DMS114 treated with DMSO at 0.1 percent for 48 hours (cell line): ENCODE results near the gene OSBPL3.
"Not testable (repeated sequence)": the region's sequence is repeated elsewhere in the genome, so short reads cannot be mapped to it uniquely, and the experiment has no call there.

Source experiments
- DNase-seq: peaks from one replicate; lab custom pipeline; 2025; ENCODE audit not compliant: unreplicated experiment; lab: John Stamatoyannopoulos, UW

OSBPL3 gene

DNA sequence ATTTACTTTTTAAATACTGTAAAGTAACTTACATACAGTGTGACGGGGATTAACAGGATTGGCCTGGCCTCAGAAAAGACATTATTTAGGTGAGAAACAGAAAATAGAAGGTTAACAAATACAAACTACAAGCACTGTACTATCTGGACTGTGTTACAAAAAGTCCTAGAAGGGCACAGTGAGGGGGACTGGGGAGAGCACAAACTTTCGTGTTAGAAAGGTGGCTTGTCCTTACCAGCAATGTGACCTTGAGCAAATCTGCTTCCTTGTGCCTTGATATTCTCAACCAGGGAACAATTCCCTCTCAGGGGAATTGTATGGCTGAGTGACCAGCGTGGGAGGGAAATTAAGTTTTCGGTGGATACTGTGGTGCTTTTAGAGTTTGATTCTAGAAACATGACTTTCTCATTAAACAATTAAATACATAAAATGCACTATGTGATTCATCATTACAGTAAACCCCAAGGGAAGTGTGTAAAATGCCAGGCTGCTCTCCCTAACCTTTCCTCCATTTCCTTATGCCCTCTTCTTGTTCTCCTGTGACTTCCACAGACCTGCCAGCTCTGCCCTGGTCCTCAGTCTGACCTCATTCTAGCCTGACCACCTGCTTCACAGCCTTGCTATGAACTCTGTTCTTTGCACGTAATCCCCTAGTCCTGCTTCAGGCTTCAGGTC lies 57.7 kb downstream of the OSBPL3 start:
- no peak for DNase-seq

DNA sequence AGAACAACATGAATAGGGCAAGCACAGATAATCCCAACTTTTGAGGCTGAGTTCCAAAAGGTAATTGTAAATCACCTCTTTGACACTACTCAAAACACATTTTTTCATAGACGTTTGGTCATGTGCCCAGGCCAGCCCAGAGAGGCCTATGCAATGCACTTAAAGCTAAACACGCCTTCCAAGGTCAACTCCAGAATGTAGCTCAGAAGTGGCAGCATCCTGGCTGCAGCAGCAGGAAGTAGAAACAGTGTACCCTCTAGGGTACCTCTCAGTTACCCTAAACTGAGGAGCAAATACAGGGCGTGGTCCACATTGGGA lies 58.7 kb downstream of the OSBPL3 start:
- DNase-seq: no peak

DNA sequence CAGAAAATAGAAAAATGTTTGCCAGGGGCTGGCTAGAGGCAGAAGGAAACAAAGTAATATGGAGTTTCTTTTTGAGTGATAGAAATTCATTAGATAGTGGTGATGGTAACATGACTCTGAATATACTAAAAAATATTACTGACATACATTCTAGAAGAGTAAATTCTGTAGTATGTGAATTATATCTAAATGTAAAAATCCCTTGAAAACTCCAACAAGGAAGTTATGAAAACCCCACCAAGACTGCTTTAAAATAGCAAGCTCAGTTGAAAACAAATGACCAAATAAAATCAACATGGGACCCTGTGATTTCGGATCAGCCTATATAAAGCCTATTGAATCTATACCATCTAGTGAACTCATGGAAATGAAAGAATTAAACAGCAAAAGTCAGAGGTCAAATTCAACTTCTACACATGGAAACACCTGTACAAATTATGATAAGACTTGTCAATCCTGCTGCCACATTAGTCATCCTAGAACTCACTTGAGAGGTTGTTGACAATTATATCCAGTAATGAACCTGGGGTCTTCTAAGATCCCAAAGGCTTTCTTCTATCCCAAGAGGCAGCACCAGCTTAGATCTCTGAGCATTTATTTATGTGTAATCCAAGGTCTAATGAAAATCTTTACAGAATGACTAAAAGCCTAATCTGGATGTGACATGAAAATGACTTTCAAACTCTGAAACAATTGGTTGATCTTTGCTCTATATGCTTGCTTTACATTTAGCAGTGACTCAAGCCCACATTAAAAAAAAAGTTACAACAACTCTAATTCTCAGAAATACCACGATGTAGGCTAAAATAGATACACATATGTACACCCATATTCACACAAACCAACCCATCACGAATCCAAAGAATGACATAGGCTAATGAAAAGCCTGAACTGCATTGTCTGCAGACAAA lies 59.3 kb downstream of the OSBPL3 start:
- no peak for DNase-seq

DNA sequence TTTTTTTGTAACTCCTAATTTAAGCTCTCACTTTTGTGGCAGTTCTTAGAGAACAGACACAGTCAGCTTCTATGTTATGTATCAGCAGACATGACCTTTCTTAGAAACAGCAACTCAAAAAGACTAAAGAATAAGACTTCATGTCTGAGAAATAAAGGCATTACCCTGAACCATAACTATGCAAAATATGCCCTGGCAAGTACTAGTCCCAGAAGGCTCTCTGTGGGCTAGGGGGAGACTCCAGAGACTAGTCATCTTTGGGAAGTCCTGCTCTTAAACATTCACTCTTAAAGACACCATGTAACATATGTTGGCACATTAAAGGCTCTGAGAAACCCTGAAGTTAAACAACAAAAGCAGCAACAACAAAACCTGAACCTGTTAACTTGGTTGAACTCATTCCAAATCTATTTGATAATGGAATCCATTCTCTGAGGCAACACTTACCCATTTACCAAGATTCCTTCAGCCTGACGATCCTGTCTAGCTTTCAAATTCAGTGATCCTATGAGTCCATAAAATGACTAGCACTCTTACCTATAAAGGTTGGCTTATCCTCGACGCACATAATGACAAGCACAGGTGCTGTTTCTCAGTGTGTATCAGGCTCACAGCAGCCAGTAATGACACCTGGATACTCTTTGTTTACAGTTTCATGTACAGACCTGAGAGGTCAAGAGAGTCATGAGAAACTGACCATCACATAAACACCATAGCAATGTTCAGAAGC lies 62.3 kb downstream of the OSBPL3 start:
- no peak for DNase-seq

DNA sequence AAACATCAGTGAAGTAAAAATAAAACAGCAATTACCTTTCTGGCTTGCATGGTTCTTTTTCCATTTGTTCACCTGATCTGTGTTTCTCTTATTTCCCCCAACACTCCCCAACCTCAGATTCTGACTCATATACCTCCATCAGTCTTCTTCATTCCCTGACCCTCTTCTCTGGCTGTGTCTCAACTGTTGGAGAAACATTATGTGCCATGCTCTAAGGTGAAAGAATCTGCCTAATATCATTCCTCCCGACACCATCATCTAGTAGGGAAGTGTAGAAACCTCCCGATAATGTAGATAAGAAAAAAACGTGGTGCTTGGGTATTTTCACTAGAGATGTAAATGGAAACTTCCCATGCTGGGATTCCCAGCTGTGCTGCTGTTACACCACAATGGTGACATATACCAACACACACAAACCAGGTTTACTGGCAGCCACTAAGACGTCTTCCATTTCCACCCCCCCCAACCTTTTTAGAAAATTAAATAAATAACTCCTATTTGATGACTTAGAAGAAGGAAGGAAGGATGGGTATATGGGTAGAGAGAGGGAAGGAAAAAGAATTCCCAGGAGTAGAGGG lies 63.4 kb downstream of the OSBPL3 start:
- no peak for DNase-seq

DNA sequence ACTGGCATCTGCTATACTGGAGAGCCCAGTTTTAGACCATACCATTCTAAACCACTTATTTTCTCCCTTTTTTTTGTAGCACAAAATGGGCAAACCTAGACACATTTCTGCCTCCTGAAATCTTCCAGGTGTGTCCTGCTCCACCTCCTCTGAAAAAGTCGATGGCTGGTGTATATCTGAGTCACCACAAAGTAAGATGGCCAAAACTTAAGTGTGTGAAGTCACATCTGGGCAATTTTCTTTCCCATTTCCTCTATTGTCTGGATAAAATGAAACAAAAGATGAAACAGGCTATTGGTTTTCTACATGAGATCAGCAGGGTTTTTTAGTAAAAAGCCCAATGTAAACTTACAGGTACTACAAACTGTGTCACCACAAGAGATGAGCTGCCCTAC lies 65.5 kb downstream of the OSBPL3 start:
- DNase-seq: no peak

DNA sequence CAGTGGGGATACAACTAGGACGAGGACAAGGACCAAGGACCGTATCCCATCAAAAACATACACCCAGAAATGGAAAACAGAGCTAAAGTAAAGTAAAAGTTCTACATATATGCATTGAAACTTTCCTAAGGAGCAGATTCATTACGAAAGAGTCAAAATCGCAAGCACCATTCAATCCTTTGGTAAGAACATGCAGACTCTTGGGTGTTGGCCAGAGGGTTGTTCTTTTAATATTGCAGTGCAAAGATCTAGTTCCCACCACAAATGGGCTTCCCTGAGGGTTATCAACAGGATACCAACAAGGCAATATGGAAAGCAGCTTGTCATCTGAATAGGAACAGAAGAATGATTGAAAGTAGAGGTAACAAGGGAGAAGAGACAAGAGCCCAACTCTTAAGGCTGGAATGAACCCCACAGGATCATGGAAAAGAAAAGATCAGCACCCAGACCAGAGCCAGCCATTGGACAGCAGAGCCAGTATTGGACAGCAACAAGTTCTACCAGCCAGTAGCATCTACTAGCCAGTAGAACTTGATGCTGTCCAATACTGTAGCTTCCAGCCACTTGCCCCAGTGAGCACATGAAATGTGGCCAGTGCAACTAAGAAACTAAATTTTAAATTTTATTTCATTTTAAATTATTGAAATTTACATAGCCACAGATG lies 66.0 kb downstream of the OSBPL3 start:
- no peak for DNase-seq

- no peak for DNase-seq
Measured at GRCh38 chr7:24912874-24913514, 67.0 kb downstream of the OSBPL3 start.

GRCh38 chr7:24912424-24912823 lies 67.6 kb downstream of the OSBPL3 start:
- DNase-seq: no peak

DNA sequence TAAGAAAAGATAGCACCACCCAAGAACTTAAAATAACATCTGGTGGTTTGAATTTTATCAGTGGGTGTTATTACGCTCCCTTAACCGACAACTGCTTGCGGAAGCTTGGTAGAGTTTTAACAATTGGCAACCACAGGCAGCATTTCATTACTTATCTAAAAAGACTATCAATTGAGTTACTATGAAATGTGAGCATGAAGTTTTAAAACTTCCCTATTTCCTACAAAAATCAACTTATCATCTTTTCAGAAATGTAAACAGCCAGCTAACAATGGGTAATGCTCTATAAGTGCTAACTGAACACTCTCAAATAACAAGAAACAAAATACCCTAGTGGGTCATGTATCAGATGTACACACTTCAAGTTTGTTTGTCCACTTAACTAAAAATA lies 68.8 kb downstream of the OSBPL3 start:
- DNase-seq: no peak

GRCh38 chr7:24910551-24911212 lies 69.3 kb downstream of the OSBPL3 start:
- no peak for DNase-seq

- DNase-seq: no peak
Measured at GRCh38 chr7:24908727-24909126, 71.3 kb downstream of the OSBPL3 start.

GRCh38 chr7:24908166-24908565 lies 71.8 kb downstream of the OSBPL3 start:
- DNase-seq: no peak

DNA sequence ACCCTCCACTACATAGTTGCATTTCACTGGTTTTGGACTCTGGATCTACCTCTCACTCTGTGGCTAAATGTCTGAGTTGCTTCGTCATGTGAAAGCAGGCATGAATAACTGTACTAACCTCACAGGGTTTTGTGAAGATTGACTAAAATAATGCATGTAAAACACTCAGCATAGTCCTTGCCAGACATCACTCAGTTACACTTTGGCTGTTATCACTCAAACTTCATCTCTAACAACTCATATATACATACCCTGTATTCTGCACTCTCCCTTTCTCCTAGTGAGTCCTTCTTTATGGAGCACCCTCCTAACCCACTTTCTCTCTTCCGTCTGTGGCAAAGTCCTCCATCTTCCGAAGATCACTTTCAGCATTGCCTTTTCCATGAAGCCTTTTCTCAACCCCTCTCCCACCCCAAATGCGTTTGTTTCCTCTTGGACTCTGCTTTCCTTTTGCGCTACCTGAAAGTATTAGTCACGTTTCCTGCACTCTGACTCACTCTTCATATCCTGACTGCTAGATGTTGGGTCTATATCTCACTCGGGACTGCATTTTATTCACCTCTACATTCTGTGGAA lies 72.6 kb downstream of the OSBPL3 start:
- DNase-seq: no peak

GRCh38 chr7:24905996-24906770 lies 73.8 kb downstream of the OSBPL3 start:
- DNase-seq: no peak

GRCh38 chr7:24903992-24904391 lies 76.0 kb downstream of the OSBPL3 start:
- DNase-seq: not testable (repeated sequence)

DNA sequence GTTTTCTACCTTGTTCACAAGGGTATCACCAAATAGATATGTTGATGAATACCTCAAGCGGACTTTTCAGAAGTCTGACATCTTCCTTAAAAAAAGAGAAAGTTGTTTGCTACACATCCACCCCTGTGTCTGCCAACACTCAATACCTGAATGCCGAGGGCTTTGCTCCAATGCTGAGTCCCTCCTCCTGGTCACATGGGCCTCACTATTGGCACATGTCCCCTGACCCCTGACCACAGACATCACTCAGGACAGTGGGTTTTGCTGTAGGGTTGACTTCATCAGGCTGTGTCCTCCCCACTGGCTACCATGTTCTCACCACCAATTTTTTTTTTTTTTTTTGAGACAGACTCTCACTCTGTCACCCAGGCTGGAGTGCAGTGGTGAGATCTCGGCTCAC lies 76.4 kb downstream of the OSBPL3 start:
- no peak for DNase-seq

- DNase-seq: no peak
Measured at GRCh38 chr7:24902931-24903330, 77.0 kb downstream of the OSBPL3 start.

GRCh38 chr7:24902276-24902675 lies 77.7 kb downstream of the OSBPL3 start:
- no peak for DNase-seq
